GM21367 (cell line): ENCODE data around the gene CDKL5.

ENCODE experiments used
- ATAC-seq: cut with Tn5 transposase; IDR thresholded peaks from one replicate; pipeline ENCODE4 v1.9.1; 2021; ENCODE audit not compliant: unreplicated experiment

Gene CDKL5

GRCh38 chrX:18455384-18455783, 30.0 kb downstream of the CDKL5 start:
- ATAC-seq, result no peak

- ATAC-seq, result no peak
Observed at GRCh38 chrX:18457000-18457399, 31.6 kb downstream of the CDKL5 start.

GRCh38 chrX:18461431-18461830, 36.0 kb downstream of the CDKL5 start:
- ATAC-seq, result no peak

- no peak for ATAC-seq
Observed at GRCh38 chrX:18464499-18464898, 39.1 kb downstream of the CDKL5 start.

DNA sequence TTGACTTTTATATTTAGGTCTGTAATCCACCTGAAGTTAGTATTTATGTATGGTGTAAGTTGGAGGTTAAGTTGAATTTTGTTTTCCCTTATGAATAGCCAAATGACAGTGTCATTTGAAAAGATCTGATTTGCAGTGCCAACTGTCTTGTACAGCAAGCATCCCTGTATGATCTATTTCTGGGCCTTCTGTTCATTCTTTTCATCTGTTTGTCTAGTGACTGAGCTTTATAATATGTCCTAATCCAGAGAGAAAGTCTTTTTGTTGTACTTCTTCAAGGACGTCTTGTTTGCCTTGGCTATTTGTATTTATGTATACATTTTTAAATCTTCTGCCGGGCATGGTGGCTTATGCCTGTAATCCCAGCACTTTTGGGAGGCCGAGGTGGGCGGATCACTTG, 39.6 kb downstream of the CDKL5 start:
- no peak for ATAC-seq

DNA sequence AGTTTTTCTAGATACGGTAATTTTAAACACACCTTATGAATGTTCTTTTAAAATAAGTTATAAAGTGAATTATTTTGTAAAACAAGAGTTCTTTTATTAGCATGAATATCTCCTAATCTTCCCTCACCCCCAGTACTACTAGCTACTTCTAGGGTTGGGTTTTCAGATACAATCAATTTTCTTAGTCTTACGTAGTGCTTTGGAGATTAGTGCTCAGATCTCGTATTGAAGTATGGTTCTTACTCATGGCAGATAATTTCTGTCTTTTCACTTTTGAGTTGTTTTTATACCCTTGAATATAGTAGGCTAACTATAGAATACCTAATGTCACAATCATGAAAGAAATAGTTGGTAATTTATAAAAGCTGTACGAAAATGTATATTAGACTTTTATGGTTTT, 43.2 kb downstream of the CDKL5 start:
- ATAC-seq, result no peak

- no peak for ATAC-seq
Observed at GRCh38 chrX:18471296-18471695, 45.9 kb downstream of the CDKL5 start.

DNA sequence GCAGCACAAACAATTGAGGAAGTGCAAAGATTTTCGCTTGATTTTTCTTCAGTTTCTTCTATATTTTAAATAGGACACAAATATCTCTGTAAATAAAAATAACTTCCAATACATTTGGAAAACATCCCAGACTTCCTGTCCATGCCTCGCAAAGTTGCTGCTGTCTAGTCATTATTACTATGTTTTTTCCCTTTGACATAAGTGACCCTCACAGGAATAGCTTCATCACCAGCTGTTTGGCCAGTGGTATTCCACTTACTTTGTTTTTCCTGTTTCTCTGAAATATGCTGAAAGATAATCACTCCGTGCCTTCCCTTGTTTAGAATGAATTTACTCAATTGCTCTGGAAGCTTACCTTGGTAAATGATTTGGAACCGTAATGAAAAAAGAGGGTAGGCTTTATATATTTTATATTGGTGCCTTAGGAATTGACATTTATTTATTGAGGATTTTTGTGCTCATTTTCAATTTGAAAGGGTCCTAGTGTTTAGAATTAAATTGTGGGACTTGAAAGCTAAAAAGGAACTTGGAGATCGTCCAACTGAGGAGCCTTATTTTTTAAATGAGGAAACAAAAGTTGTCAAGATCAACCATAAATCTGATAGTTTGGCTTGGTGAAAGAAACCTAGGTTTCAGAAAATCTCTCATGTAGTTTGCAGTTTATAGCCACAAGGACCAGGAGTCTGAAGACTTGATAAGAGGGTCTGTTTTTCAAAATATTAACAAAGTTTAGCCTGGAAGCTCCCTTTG, 65.6 kb downstream of the CDKL5 start:
- ATAC-seq, result no peak

- ATAC-seq, result no peak
Observed at GRCh38 chrX:18491587-18492340, 66.4 kb downstream of the CDKL5 start.

DNA sequence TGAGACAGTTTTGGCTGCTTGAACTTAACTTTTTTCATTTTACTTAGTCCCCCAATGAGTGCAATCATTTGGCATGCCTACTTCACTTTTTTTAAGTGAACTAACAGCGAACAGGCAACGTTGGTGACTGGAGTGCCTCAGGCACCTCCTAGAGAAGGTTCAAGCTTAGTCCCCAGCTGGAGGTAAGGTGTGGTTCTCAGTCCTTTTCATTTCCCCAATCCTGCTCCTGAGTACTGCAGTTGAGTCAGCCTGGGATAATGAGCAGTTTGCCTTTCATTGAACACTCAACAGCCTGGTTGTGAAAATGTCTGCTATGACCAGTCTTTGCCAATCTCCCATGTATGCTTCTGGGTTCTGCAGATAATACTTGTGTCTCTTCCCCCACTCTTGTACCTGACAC, 109.5 kb downstream of the CDKL5 start:
- no peak for ATAC-seq

DNA sequence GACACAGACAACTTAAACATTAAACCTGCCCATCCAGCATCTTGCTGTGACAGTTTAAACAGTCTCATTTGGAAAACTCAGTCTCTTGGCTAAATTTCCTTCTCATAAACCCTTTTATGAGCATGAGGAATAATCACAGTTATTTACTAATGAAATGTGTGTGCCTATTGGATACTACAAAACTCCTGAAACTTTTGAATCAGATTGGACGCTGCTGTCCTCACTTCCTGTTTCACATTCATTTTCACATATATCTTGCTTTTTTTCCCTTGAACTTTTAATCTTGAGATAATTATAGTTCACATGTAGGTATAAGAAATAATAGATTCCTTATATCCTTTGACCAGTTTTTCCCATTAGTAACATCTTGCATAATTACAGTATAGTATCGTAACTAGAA, 111.7 kb downstream of the CDKL5 start:
- no peak for ATAC-seq

GRCh38 chrX:18537524-18537923, 112.1 kb downstream of the CDKL5 start:
- no peak for ATAC-seq

- no peak for ATAC-seq
Observed at GRCh38 chrX:18542131-18542530, 116.7 kb downstream of the CDKL5 start.

- no peak for ATAC-seq
Observed at GRCh38 chrX:18542905-18543304, 117.5 kb downstream of the CDKL5 start.

- ATAC-seq, result no peak
Observed at GRCh38 chrX:18543738-18544137, 118.3 kb downstream of the CDKL5 start.

GRCh38 chrX:18545771-18546170, 120.4 kb downstream of the CDKL5 start:
- no peak for ATAC-seq

DNA sequence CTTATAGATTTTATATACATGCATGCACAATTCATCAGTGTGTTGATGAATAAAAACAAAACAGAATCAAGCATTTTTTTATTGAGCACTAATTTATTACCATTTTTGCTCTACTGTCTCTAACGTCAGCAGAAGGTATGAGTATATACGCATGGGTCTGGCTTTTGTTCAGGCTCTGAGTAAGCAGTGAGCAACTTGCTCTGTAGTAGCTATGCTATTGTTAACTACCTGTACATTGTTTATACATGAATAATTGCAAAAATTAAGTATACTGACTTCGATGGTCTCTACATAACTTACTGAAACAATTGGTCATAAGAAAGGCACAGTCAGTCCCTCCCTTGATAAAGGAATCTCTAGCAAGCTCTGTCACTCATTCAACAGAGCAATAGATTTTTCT, 123.6 kb downstream of the CDKL5 start:
- no peak for ATAC-seq

- ATAC-seq, result no peak
Observed at GRCh38 chrX:18549643-18550042, 124.2 kb downstream of the CDKL5 start.

DNA sequence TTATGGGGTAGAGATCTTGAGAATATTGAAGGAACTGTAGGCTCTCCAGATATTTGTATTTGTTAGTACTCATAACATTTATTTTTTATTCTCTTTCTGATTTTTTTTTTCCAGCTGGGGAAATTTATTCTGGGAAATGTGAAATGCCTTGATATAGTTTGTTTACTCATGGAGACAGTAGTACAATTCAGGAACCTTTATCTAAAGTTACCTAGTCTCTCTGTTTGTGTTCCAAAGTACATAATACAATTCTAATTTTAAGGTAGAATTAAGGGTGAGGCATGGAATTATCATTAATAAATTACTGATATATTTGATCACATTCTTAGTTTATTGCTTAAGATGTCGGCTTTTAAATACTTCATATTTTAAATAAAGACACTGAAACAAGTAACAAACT, 132.5 kb downstream of the CDKL5 start:
- ATAC-seq, result no peak

DNA sequence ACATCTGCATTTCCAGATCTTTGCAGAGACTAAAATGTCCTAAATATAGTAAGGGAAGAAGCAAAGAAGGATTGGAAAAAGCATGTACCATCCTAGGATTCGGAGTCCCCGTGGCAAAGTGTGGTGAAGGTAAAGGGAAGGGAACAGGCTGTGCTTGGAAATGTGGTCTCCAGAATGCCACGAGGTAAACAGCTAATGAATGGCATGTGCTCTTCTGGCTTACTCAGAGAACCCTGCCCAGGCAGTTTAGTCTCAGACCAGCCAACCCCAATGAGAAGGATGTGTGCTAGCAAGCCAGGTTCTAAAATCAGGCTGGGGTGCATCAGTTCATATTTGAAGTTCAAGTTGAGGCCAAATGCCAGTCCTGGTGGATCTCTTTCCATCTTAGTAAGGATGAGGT, 133.4 kb downstream of the CDKL5 start:
- ATAC-seq, result no peak

DNA sequence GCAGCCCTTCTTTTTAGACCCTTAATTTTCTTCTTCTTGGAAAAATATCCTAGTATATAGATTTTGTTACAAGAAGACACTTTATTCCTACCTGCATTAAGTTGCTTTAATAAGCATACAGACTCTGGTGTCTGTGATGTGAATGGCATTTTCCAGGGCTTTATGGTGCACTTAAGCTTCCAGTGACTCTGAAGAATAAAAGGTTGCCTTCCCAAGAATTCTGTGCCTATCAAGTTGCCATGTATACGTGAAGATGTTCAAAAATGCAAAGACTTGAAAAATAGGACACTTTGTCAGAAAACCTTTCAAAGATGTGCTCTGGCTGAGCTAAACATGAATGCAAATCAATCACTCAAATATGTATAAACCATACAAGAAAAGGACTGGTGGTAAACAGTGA, 135.6 kb downstream of the CDKL5 start:
- ATAC-seq, result no peak

DNA sequence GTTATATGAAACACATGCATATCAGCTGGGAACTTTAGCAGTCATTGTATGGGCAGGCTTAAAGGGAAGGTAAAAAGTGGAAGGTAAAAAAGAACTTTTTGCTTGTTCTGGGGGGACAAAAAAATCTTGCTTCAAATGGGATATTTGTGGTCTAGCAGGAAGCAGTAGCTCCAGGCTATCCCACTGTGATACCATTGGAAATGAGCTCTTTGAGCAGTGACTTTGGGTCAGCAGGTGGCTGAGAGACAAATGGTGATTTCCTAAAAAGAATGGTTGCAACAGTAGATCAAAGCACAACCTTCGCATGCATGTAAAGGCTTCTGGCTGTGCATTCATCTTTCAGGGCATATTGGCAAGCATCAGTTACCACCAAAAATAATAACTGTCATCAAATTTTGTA, 140.3 kb downstream of the CDKL5 start:
- ATAC-seq, result no peak

GRCh38 chrX:18566748-18567147, 141.3 kb downstream of the CDKL5 start:
- ATAC-seq, result no peak
